ENCODE results near the gene NATD1. TPM values are rescaled to one million over a fixed set of nuclear protein-coding genes. Genes with fewer than 3 reads are reported as not detected.

Gene NATD1, protein sequence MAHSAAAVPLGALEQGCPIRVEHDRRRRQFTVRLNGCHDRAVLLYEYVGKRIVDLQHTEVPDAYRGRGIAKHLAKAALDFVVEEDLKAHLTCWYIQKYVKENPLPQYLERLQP
- total RNA-seq = 1 to 10 TPM; 7.2 to 8.3 TPM

DNA sequence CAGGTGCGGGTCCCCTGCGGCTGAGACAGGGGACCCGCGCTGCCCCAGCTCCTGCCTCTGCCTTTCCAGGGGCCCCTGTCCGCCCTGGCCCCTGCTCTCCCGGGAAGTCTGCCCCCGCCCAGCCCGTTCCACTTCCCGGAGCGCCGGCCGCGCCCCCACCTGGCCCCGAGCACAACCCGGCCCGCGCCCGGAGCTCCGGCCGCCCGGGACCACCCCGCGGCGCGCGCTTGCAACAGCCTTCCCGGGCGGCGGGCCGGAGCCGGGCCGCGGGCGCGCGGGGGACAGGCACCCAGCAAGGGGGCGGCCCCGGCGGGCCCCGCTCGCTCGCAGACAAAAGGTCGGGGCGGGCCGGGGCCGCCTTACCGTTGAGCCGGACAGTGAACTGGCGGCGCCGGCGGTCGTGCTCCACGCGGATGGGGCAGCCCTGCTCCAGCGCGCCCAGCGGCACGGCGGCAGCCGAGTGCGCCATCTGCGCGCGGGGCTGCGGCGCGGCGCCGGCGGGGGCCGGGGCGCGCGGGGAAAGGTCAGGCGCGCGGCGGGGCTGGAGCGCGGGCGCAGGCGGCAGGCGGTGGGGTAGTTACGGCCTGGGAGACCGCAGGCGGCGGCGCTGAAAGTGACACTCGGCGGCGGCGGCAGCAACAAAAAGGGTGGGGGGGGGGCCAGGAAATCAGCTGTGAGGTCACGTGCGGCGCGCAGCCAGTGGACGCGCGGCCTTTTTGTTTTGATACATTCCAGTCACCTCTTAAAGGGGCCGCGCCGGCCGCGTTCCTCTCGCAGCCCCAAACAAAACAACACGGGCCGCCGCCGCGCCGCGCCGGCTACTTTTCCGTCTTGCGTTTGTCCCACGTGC is at the start of gene NATD1:
NATD1 (minus strand) TSS at position 615 of the 850 bp plus-strand sequence; CDS start at position 469, 146 bp downstream.
- Mint-ChIP-seq H3K4me3 (peak within 1 kb of the TSS; percentile 80), H3K9me3 (no peaks in the 10 kb centered on the region), H3K27me3 (peaks cover 2% of the 10 kb centered on the region), H3K4me1 (peaks cover 17% of the 10 kb centered on the region), H3K27ac (peak within 1 kb of the TSS; percentile 31), H3K36me3 (ENCODE audit: low read depth) (no peaks in the 10 kb centered on the region)
- ChIA-PET CTCF (interaction anchor here (1.0 kb wide), 1 partner anchor 132 kb away, joined by 3 read pairs; no protein-coding TSS in a partner anchor), POLR2A (interaction anchor here (1.0 to 2.6 kb wide), 4 partner anchors 15 to 209 kb away, joined by 3 to 15 read pairs (median 6); partner anchors contain the start of gene TMEM11)
- DNase-seq = peak; percentile 86

DNA sequence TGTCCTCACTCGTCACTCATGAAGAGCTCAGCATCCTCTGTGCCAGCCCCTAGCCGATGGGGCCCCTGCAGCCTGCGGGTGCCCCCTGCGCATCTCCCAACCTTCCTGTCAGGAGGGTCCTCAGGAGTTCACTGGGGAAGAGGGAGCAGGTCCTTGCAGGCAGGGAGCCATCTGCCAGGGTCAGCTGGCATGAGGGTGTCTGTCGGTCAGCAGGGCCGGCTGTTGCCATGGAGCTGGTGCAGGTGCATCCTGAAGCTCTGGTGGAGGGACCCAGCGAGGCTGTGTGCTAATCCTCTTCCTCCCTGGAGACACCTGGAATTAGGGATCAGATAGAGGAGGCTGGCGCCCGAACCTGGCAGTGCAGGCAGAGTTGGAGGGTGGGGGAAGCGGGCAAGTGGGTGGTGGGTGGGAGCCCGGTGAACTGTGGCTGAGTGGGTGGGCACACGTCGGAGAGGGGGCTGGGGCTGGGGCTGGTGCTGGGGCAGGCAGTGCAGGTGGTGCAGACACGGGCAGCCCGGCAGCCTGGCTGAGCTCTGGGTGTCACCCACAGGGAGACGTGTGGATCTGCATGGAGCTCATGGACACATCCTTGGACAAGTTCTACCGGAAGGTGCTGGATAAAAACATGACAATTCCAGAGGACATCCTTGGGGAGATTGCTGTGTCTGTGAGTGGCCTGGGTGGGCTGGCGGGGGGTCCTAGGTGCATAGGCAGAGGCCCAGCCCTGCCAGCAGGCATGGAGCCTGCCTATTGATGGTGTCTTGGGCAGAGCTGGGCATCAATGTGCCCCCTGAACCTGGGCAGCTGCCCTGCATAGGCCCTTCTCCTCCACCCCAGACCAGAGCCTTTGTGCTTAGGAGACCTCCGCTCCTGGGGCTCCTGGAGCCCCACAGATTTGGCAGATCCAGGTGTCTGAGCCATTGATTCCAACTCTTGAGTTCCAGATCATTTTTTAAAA is 48.7 kb upstream of the NATD1 start:
- Mint-ChIP-seq H3K9me3 (peaks cover 5% of the 10 kb centered on the region), H3K36me3 (ENCODE audit: low read depth) (peaks cover 70% of the 10 kb centered on the region), H3K27ac (no peak overlapping the region), H3K27me3 (no peaks in the 10 kb centered on the region), H3K4me1 (no peaks in the 10 kb centered on the region), H3K4me3 (no peak overlapping the region)
- DNase-seq = no peak
- CTCF ChIA-PET = no interaction called here
- POLR2A ChIA-PET = no interaction called here

GRCh38 chr17:21300601-21301571 is 47.7 kb upstream of the NATD1 start:
- CTCF ChIA-PET = no interaction called here
- no peaks in the 10 kb centered on the region for H3K27me3 Mint-ChIP-seq
- peaks cover 60% of the 10 kb centered on the region for H3K36me3 Mint-ChIP-seq (ENCODE audit: low read depth)
- peaks cover 5% of the 10 kb centered on the region for H3K9me3 Mint-ChIP-seq
- DNase-seq = no peak
- no peak overlapping the region for H3K4me3 Mint-ChIP-seq
- POLR2A ChIA-PET = no interaction called here
- H3K27ac Mint-ChIP-seq = no peak overlapping the region
- no peaks in the 10 kb centered on the region for H3K4me1 Mint-ChIP-seq

DNA sequence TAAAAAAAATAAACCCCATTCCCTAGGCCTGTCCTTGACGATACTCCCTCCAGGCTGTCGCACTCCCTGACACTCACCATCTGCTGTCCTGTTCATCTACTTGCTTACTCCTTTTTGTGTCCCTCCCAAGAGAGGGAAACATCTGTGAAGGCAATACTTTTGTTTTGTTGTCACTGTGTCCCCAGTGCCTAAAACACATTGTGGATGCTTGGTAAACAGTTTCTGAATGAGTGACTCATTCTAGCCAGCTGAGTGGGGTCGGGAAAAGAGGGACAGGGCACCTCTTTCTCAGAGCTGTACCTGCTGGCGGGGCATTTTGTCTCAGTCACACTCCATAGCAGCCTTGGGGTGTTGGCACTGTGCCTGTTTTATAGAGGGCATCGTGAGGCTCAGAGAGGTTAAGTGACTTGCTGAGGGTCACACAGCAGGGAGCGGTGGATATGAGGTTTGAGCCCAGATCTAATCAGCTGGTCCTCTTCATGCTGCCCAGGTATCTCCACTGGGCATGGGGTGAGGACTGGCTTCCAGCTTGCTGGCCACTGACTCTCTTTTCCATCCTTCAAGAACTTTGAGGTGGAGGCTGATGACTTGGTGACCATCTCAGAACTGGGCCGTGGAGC is 46.9 kb upstream of the NATD1 start:
- H3K4me3 Mint-ChIP-seq = no peak overlapping the region
- POLR2A ChIA-PET = no interaction called here
- DNase-seq = no peak
- H3K27ac Mint-ChIP-seq = no peak overlapping the region
- H3K36me3 Mint-ChIP-seq (ENCODE audit: low read depth) = peaks cover 54% of the 10 kb centered on the region
- peaks cover 8% of the 10 kb centered on the region for H3K9me3 Mint-ChIP-seq
- no peaks in the 10 kb centered on the region for H3K27me3 Mint-ChIP-seq
- no peaks in the 10 kb centered on the region for H3K4me1 Mint-ChIP-seq
- CTCF ChIA-PET = no interaction called here

DNA sequence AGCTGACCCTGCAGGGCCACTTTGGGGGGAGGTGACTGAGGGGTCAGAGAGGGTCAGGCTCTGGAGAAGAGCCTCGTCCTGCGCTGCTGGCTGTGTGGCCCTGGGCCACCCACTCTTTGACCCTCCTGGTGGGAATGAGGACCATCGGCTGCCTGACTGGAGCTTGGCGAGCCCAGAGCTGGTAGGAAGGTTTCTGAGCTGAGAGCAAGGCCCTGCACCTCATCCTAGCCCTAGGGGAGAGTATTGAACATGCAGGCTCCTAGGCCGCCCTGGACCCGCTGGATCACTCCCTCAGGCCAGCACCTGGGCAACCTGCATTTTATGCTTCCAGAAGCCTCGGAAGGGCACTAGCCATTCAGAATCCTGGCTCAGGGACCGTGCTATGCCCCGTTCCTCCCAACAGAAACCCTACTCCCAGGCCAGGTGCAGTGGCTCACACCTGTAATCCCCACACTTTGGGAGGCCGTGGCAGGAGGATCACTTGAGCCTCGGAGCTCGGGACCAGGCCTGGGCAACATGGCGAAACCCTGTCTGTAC is 45.8 kb upstream of the NATD1 start:
- DNase-seq = no peak
- ChIA-PET CTCF (interaction anchor here (0.7 kb wide), 1 partner anchor 158 kb away, joined by 3 read pairs; no protein-coding TSS in a partner anchor), POLR2A (no interaction called here)
- no peaks in the 10 kb centered on the region for H3K4me1 Mint-ChIP-seq
- H3K4me3 Mint-ChIP-seq = no peak overlapping the region
- no peaks in the 10 kb centered on the region for H3K27me3 Mint-ChIP-seq
- peaks cover 52% of the 10 kb centered on the region for H3K36me3 Mint-ChIP-seq (ENCODE audit: low read depth)
- H3K27ac Mint-ChIP-seq = no peak overlapping the region
- H3K9me3 Mint-ChIP-seq = peaks cover 14% of the 10 kb centered on the region

DNA sequence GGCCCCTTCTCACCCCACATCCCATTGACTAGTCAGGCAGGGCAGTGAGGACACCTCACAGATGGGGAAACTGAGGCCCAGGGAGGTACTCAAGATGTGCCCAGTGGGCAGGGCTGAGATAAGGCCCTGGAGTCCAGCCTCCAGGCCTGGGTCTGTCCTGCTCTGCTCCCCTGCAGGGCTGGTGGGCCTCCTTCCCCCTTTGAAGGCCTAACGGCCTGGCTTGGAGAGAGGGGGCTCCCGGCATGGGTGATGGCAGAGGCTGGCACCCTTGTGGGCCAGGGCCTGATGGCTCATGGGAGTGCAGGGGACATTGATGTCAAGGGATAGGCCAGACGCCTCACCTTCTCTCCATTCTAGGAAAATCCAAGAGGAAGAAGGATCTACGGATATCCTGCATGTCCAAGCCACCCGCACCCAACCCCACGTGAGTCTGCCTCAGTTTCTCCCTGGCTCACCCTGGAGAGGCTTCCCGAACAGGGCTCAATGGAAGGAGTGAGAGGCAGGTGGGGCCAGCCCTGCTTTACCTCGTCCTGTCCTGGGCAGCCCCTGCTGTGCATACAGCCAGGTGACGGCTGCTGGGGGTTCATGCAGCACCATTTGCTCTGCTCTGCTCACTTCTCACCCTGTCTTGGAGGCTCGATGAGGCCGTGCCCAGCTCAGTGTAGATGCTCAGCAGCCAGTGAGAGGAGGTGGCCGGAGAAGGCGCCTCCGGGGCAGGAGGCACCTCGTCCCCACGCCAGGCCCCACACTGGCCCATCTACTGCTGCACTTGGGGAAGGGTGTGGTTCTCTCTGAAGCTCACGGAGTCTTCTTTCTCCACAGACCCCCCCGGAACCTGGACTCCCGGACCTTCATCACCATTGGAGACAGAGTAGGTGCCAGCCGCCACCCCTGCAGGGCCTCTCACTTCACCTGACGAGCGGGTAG is 45.1 kb upstream of the NATD1 start:
- no peaks in the 10 kb centered on the region for H3K27me3 Mint-ChIP-seq
- H3K9me3 Mint-ChIP-seq = peaks cover 14% of the 10 kb centered on the region
- no peak for DNase-seq
- CTCF ChIA-PET = no interaction called here
- POLR2A ChIA-PET = no interaction called here
- H3K4me1 Mint-ChIP-seq = no peaks in the 10 kb centered on the region
- H3K36me3 Mint-ChIP-seq (ENCODE audit: low read depth) = peaks cover 45% of the 10 kb centered on the region
- no peak overlapping the region for H3K4me3 Mint-ChIP-seq
- H3K27ac Mint-ChIP-seq = no peak overlapping the region

GRCh38 chr17:21297597-21297996 is 44.4 kb upstream of the NATD1 start:
- no peaks in the 10 kb centered on the region for H3K27me3 Mint-ChIP-seq
- H3K4me3 Mint-ChIP-seq = no peak overlapping the region
- H3K4me1 Mint-ChIP-seq = no peaks in the 10 kb centered on the region
- peaks cover 37% of the 10 kb centered on the region for H3K36me3 Mint-ChIP-seq (ENCODE audit: low read depth)
- no peak overlapping the region for H3K27ac Mint-ChIP-seq
- H3K9me3 Mint-ChIP-seq = peaks cover 14% of the 10 kb centered on the region
- CTCF ChIA-PET = no interaction called here
- POLR2A ChIA-PET = no interaction called here
- no peak for DNase-seq

- no peak for DNase-seq
- peaks cover 35% of the 10 kb centered on the region for H3K36me3 Mint-ChIP-seq (ENCODE audit: low read depth)
- H3K4me3 Mint-ChIP-seq = no peak overlapping the region
- POLR2A ChIA-PET = no interaction called here
- CTCF ChIA-PET = no interaction called here
- H3K27me3 Mint-ChIP-seq = no peaks in the 10 kb centered on the region
- H3K27ac Mint-ChIP-seq = no peak overlapping the region
- peaks cover 14% of the 10 kb centered on the region for H3K9me3 Mint-ChIP-seq
- peaks cover 2% of the 10 kb centered on the region for H3K4me1 Mint-ChIP-seq
Measured at GRCh38 chr17:21297026-21297520, 43.9 kb upstream of the NATD1 start.

GRCh38 chr17:21296097-21297025 is 43.2 kb upstream of the NATD1 start:
- Mint-ChIP-seq H3K27me3 (no peaks in the 10 kb centered on the region), H3K9me3 (peaks cover 14% of the 10 kb centered on the region), H3K27ac (no peak overlapping the region), H3K36me3 (ENCODE audit: low read depth) (peaks cover 33% of the 10 kb centered on the region), H3K4me1 (peaks cover 2% of the 10 kb centered on the region), H3K4me3 (no peak overlapping the region)
- DNase-seq = no peak
- POLR2A ChIA-PET = no interaction called here
- CTCF ChIA-PET = no interaction called here
